NCI-H2107 treated with DMSO at 0.1 percent for 48 hours (cell line): ENCODE results near the gene SMPD3.
"Not testable (repeated sequence)": the region's sequence is repeated elsewhere in the genome, so short reads cannot be mapped to it uniquely, and the experiment has no call there.

Experiments
- DNase-seq: peaks from one replicate; lab custom pipeline; 2025; ENCODE audit not compliant: unreplicated experiment; lab: John Stamatoyannopoulos, UW

The SMPD3 gene

DNA sequence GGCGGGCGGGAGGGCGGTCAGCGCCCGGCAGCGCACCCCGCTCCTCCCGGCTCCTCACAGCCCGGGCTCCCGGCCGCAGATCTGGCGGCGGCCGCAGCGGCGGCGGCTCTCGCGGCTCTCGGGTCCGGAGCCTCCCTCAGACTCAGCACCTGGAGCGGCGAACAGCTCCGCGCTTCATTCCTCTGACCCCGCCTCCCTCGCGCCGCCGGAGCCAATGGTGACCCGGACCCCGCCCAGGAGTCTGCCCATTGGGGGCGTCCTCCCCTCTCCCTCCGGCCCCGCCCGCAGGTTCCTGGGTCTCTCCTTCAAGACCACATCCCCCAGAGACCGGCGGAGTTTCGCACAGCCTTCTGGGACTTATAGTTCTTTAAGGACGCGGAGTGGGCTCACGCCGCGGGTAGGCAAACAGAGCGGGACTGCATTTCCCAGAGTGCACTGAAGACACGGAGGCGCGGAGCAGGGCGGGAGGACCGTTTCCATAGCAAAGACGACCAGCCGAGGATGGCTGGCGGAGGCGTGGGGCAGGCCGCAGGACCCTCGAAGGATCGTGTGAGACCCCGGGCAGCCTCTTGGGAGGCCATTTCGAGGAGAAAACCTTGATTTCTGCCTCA lies at the start of gene SMPD3:
Gene SMPD3 (minus strand): TSS at position 149 of the 611 bp plus-strand sequence. CDS start 76,327 bp downstream, outside the sequence.
- DNase-seq = peak; percentile 97

DNA sequence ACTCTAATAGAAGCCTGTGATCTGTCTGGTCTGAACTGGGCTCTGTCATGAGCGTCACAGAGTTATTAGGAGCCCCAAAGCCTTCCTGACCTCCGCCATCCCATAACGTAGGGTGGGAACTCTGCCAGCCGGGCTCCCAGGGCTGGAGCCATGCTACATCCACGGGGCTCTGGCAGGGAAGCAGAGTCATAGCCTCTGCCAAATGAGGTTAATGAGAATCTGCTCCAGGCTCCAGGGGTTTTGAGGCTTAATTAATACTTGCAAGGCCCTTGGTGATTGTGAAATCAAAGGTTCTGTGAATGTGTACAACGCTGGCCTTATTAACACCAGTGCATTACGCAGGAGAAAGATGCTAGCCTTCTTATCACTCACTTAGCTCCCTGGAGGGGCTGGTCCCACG lies 48.4 kb upstream of the SMPD3 start:
- no peak for DNase-seq

DNA sequence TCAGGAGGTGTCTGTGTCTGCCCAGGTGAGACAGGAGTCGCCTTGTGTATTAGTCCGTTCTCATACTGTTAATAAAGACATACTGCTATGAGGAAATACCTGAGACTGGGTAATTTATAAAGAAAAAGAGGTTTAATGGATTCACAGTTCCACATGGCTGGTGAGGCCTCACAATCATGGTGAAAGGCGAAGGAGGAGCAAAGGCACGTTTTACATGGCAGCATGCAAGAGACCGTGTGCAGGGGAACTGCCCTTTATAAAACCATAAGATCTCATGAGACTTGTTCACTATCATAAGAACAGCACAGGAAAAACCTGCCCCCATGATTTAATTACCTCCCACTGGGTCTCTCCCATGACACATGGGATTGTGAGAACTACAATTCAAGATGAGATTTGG lies 46.0 kb upstream of the SMPD3 start:
- not testable (repeated sequence) for DNase-seq

DNA sequence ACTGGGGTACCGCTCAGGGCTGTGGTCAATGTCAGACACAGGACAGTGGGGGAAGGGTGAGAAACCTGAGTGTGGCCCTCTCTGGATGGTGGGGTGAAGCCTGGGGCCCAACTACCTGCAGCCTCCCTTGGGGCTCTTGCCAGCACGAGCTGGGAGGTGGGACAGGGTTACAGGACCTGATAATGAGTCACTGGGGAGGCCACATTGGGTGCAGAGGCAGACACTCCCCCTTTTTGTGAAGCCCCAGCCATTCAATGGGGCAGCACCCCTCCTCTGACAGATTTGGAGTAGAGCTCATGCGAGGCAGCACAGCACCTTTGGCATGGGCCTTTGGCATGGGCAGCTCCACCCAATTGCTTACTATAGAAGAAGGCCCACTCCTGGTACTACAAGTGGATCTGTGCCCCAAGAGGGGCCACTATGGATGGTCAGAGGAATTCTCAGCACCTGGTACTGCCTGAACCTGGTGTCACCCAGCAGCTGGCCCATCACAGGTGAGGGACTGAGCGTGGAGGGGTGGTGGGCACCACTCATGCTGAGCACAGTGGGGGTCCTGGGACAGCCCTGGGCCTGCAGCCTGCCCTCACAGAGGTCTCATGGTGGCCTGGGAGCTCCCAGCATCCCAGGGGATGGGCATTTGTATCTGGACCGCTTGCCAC lies 45.2 kb upstream of the SMPD3 start:
- DNase-seq = no peak

DNA sequence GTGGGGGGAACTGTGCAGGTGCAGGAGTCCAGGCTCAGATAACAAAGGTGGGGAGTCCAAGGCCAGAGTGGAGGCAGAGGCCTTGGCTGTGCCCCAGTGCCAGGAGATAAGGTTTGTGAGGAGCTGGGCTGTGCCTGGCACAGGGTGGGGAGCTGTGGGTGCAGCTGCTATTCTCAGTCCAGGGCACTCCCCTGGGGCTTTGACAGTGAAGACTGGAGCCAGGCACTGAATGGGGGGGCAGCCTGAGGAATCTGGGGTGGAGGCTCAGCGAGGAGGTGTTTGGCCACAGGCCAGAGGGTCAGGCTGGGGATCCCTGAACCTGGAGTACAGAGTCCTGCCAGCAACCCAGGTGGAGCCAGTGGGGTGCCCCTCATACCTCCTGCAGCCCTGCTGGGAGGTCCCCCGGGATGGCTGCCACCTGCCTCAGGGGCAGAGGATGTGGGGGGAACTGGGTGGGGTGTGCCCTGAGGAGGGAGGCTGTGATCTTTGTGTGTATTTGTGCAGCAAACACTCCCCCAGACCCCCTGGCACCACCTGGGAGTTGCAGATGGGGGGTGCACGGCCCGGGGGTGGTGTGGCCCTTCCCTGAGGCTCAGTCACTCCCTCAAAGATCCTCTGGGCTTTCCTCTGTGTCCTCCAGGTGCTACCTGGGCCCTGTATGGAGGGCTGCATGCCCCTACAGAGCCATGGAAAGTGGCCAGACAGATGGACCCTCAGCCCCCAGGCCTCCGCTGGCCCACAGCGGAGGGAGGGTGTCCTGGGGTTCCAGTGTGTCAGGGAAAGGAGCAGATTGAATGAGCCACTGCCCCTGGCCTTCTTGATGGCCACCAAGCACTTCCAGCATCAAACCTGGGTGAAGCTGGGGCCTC lies 44.5 kb upstream of the SMPD3 start:
- peak; percentile 70 for DNase-seq

DNA sequence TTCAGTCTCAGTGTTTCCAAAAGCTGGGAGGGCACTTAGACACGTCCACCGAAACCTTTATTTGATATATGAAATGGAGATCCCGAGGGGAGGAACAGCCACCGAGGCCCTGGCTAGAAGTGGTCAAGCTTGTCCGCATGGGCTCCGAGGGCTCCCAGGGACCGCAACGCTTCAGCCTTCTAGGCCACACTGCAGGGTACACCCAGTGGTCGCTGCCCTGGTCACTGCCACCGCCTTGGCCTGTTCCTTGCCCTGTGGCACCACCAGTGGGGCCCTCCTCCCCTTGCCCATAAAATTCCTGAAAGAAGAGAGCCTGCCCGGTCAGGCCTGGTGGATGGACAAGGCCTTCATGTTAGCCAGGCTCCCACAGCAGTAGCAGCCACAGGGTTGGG lies 43.8 kb upstream of the SMPD3 start:
- no peak for DNase-seq

DNA sequence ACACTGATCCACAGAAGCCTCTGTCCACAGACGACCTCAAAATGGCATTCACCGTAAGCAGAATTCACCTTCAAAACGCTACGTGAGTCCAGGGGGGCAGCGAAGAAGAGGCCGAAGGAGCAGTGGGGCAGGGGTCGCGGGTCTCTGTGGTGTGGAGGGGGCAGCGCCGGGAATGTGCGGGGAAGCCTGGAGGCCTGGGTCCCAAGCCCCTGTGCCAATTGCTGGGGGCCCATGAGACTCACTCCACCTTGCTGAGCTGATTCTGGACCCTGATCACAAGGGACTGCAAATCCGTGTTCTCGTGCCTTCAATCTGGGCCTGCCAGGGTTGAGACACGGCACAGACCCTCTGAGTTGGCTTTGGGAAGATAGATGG lies 43.3 kb upstream of the SMPD3 start:
- DNase-seq = no peak

DNA sequence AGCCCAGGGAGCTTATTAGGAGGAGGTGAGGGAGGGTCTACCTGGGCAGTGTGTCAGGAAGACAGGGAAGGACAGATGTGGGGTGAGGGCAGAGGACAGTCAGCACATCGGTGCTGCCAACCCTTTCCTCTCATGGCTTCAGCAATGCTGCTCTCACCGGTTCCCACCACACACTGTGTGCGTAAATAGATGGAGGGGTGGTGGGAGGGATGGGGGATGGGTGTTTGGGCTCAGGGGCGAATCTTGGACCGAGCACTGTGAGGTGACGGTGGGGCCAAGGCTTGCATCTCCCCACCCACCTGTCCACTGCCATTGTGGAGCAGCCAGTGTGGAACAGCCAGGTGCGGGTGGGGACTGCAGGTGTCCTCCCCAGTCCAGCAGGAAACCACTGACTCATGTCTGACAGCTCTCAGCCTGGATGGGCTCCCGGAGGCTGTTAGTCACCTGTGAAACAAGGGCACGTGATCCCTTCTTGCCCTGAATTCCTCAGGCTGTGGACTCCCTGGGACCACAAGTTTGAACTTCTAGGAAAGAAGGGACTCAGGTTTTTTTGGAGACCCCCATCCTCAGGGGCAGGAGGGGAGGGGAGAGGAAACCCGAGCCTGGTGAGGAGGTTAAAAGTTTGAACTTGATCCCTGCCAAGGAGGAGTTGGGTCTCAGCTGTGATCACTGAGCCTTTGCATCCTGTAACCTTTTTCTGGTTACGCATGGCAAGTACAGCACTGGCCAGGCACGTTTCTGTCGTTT lies 42.7 kb upstream of the SMPD3 start:
- peak; percentile 68 for DNase-seq

DNA sequence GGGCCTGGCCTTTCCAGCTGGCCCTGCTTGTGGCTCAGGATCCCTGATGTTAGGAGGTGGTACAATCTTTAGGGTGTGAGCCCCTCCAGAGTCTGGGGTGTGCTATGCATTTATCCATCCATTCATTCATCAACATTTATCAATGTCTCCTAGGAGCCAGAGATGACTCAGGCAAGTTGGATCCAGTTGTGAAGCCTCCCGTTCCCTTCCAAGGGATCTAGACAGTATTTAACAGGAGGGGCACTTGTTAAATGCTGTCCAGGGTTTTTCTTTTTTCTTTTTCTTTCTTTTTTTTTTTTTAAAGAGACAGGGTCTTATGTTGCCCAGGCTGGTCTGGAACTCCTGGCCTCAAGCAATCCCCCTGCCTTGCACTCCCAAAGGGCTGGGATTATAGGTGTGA lies 42.0 kb upstream of the SMPD3 start:
- no peak for DNase-seq

DNA sequence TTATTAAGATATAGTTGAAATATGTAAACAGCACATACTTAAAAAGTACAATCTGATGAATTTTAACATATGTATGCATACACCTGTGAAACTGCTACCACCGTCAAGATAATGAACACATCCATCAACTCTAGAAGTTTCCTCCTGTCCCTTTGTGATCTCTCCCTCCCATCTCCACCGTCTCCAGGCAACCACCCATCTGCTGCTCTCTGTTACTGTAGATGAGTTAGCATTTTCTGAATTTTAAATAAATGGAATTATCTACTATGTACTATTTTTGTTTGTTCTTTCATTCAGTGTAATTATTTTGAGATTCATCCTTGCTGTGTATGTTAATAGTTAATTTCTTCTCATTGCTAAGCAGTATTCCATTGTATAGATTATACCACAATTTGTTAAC lies 40.2 kb upstream of the SMPD3 start:
- no peak for DNase-seq

DNA sequence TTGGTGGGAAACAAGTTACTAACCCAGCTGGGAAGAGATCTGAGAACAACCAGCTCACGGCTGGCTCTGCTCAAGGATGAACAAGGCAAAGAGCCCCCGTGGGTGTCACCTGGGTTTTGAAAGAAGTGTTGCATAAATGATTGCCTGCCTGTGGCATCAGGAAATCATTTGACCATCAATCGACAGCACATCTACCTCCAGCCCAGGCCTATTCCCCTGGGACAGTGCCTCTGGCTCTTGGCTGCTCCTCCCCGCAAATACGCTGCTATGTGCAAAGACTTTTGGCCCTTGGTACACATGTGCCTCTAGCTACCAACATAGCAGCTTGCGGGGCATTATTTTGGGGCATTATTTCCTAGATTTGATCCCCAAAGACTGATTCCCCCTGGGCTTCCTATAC lies 39.4 kb upstream of the SMPD3 start:
- DNase-seq = peak; percentile 40

DNA sequence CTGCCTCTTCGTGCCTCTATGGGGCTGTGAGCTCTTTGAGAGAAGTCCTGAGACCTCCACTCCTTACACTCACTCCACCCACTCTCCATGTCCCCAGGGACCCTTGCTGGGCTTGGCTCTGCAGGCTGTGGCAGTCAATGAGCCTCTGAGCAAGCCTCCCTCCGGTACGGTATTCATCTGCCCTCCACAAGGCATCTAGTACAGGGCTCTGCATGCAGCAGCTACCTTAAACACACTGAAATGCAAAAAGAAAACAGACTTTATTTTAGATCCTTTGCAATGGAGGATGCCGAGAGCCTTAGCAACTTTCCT lies 38.9 kb upstream of the SMPD3 start:
- DNase-seq = no peak

DNA sequence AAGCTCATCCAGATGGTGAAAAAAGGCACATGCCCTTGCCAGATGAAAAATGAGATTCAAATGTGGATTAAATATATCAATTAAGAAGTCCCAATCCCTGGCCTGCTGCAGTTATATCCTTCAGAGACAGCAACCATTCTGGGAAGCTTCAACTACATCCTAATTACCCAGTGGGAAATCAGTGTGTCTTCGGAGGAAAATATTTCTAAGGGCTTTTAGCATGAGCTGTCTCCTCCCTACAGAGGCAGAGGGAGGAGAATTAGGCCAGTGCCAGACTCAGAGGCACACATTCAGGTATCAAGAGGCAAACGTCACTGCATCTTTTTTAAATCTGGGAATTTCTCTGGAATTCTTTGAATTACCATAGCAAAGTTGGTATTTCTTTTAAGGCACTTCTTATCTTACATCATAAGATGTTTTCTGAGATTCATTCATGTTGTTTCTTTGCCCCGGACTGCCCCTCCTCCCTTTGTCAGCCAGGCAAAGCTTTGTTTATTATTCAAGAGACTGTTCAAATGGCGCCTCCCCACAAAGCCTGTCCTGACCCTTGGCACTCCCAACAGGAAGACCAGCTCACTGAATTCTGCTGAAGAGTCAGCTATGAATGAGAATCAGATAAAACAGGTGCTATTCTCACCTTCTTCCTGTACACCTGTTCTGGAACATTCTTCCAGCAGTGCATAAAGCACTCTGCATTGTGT lies 38.3 kb upstream of the SMPD3 start:
- DNase-seq = peak; percentile 71

DNA sequence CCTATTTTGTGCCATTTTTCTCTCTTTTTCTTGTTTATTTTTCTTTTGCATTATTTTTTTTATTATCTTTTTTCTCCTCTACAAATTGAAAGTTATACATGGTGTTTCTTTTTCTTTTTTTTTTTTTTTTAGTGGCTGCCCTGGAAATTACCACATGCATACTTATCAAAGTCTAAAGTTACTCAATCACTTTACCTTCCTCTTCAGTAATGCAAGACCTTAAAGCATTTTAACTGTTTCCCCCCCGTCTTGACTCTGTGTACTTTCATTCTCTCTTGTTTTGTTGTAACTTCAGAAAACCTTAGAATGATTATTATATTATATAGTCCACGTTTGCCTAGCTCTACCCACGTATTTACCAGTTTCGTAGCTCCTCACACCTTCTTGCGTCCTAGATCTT lies 33.3 kb upstream of the SMPD3 start:
- DNase-seq = no peak

DNA sequence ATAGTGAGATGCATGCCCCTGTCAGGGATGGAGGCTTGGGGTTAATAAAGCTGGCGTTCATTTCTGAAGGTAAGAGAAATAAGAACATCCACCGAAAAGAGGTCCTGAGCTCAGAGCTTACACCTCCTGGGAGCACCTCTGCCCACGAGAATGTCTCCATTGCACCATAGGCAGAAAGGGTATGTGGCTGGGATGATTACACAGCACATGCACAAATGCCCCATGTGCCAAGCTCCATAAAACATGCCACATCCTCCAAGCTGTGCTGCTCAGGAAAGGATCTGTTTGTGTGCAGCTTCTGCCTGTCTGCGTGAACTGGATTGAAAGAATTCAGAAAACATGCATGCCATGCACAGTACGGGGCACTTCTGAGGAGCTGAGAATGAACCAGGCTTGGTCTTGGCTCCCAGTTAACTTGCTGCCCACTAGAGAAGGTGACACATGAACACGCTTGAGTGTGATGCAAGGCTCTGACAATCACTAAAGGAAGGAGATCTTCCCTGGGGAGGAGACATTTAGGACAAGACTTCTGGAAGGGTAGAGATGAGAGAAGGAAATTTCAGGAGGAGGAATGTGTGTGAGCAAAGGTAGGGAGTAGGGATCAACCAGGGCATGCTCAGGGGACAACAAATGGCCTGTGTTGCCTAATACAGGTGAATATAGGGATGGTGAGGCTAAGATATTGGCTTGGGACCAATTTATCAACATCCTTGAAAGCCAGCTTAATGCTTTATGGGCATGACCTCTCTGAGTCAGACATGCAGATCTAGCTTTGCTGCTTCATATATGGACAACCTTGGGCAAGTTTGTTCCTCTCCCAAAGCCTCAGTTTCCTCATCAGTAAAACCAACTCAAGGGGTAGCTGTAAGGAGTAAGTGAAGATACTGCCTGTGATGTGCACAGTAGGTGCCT lies 32.0 kb upstream of the SMPD3 start:
- no peak for DNase-seq

DNA sequence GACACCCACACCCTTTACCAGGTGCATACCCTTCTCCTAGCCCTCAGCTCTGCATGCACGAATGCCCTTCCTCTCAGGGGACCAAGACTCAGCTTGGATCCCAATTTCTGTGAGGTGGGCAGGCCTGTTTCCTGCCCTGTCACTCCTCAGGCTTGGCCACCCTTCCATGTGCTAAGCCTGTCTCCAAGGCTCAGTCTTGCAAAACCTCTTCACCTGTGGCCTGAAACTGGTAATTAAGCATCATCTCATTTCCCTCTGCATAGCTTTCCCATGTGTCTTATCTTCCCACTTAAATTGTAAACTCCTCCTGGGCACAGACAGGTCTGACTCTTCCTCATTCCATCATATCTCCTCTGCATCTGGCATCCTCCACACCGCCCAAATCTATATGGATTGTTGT lies 31.0 kb upstream of the SMPD3 start:
- DNase-seq = no peak

DNA sequence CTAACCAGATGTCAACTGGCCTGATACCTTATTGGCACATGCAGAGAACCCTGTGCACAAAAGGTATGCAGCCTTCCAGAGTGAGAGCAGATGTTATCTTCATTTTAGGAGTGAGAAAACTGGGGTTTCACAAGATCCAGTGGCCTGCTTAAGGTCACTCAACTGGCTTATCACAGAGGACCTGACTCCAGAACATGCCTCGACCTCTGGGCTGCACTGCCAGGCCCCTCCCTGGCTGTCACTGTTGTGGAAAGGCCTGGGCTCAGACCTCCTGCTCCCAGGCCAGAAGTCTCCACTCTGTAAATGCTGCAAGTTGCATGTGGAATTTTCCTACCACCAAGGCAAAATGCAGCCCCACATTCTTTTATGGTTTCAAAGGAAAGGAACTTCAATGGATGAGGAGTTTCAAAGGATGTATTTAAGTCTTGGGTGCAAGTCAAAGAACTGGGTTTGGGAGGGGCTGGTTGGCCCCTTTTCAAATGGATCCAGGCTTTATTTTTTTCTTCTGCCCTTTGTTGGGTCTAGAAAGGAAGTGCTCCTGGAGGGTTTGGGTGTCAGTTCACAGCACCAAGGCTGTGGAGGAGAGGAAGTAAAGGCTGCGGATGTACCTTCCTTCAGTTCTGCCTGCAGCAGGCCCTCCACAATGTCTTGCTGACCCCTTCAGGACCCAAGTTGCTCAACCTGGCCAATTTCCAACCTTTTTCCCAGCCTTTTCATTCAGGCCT lies 30.4 kb upstream of the SMPD3 start:
- no peak for DNase-seq

DNA sequence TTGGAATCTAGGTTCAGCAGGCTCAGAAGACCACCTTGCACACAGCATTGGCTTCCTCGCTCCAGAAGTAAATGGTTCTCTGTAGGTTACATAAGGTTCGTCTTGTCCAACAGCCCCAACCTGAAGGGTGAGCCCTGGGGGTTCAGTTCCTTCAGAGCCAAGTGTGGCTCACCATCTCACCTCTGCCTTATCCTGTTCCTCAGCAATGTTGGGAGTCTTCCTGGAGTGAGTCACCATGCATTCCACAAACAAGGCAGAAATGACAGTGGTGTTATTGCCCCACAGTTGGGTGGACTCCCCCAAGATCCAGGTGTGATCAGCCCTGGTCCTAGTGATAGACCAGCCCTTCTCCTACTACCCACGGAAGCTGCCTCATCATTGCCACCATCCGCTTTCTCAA lies 26.8 kb upstream of the SMPD3 start:
- DNase-seq = no peak

DNA sequence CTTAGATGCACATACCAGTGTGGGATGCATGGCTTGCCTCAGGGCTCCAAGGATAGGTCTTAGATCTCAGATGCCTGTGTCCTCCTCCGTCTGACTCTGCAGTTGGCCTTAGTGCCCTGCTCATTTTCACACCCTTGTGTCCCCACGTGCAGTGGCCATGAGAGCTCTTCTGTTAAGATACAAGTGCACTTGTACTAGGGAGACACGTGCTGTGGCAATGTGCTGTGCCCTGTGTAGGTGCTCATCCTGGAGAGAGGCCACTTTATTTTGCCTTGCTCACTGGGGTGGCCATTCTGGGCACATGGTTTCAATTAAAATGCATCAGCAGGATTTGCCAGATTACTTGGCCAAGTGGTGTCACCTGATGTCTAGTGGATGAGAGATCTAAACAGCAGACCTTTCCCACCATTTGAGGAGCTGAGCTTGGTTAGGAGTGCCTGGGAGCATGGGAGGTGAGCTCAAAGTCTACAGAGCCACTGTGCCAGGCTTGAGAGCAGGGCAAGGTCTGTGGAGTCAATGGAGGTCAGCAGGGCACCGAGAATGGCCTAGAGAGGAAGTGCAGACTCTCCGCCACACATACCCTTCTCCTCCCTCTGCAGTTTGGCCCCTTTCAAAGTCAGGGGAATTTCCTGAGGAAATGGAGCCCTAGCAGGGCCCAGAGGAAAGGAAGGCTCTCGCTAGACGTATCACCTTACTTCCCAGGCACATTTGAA lies 25.2 kb upstream of the SMPD3 start:
- DNase-seq = no peak
